ENCODE measurements around the gene F8A3. TPM values are rescaled to one million over a fixed set of nuclear protein-coding genes. Genes with fewer than 3 reads are reported as not detected.

Gene F8A3
- total and polyA plus RNA-seq, 9 of the 15 experiments (the other 6 are each of a cell fraction or from before 2014, with no cell fraction given), result not detected

DNA sequence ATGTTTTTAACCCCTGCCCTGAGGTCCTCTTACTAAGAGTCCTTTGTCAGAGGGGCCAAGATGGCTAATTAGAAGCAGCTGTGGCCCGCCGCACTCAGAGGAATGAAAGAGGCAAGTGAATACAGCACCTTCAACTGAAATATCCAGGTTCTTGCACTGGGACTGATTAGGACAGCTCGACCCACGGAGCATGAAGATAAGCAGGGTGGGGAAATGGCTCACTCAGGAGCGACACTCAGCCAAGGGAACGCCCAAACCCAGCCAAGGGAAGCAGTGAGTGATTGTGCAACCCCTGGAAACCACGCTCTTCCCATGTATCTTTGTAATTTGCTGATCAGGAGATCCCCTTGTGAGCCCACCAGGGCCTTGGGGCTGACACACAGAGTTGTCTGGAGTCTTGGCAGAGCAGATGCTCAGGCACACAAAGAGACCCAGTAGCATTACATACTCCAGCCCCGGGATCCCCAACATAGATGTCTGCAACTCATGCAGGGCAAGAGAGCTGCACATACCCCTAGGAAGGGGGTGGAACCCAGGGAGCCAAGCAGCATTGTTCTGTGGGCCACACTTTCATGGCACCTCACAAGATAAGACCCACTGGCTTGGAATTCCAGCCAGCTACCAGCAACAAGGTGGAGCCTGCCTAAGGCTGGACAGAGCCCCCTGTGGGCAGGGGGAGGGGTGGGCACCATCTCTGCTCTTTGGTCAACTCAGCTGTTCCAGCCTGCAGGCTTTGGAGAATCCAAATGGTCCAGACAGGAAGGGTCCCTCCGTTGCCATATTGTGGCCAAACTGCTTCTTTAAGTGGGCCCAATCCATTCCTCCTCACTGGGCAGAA is 23.3 kb downstream of the F8A3 start (continued):
- TF ChIP-seq, protein P1, sequence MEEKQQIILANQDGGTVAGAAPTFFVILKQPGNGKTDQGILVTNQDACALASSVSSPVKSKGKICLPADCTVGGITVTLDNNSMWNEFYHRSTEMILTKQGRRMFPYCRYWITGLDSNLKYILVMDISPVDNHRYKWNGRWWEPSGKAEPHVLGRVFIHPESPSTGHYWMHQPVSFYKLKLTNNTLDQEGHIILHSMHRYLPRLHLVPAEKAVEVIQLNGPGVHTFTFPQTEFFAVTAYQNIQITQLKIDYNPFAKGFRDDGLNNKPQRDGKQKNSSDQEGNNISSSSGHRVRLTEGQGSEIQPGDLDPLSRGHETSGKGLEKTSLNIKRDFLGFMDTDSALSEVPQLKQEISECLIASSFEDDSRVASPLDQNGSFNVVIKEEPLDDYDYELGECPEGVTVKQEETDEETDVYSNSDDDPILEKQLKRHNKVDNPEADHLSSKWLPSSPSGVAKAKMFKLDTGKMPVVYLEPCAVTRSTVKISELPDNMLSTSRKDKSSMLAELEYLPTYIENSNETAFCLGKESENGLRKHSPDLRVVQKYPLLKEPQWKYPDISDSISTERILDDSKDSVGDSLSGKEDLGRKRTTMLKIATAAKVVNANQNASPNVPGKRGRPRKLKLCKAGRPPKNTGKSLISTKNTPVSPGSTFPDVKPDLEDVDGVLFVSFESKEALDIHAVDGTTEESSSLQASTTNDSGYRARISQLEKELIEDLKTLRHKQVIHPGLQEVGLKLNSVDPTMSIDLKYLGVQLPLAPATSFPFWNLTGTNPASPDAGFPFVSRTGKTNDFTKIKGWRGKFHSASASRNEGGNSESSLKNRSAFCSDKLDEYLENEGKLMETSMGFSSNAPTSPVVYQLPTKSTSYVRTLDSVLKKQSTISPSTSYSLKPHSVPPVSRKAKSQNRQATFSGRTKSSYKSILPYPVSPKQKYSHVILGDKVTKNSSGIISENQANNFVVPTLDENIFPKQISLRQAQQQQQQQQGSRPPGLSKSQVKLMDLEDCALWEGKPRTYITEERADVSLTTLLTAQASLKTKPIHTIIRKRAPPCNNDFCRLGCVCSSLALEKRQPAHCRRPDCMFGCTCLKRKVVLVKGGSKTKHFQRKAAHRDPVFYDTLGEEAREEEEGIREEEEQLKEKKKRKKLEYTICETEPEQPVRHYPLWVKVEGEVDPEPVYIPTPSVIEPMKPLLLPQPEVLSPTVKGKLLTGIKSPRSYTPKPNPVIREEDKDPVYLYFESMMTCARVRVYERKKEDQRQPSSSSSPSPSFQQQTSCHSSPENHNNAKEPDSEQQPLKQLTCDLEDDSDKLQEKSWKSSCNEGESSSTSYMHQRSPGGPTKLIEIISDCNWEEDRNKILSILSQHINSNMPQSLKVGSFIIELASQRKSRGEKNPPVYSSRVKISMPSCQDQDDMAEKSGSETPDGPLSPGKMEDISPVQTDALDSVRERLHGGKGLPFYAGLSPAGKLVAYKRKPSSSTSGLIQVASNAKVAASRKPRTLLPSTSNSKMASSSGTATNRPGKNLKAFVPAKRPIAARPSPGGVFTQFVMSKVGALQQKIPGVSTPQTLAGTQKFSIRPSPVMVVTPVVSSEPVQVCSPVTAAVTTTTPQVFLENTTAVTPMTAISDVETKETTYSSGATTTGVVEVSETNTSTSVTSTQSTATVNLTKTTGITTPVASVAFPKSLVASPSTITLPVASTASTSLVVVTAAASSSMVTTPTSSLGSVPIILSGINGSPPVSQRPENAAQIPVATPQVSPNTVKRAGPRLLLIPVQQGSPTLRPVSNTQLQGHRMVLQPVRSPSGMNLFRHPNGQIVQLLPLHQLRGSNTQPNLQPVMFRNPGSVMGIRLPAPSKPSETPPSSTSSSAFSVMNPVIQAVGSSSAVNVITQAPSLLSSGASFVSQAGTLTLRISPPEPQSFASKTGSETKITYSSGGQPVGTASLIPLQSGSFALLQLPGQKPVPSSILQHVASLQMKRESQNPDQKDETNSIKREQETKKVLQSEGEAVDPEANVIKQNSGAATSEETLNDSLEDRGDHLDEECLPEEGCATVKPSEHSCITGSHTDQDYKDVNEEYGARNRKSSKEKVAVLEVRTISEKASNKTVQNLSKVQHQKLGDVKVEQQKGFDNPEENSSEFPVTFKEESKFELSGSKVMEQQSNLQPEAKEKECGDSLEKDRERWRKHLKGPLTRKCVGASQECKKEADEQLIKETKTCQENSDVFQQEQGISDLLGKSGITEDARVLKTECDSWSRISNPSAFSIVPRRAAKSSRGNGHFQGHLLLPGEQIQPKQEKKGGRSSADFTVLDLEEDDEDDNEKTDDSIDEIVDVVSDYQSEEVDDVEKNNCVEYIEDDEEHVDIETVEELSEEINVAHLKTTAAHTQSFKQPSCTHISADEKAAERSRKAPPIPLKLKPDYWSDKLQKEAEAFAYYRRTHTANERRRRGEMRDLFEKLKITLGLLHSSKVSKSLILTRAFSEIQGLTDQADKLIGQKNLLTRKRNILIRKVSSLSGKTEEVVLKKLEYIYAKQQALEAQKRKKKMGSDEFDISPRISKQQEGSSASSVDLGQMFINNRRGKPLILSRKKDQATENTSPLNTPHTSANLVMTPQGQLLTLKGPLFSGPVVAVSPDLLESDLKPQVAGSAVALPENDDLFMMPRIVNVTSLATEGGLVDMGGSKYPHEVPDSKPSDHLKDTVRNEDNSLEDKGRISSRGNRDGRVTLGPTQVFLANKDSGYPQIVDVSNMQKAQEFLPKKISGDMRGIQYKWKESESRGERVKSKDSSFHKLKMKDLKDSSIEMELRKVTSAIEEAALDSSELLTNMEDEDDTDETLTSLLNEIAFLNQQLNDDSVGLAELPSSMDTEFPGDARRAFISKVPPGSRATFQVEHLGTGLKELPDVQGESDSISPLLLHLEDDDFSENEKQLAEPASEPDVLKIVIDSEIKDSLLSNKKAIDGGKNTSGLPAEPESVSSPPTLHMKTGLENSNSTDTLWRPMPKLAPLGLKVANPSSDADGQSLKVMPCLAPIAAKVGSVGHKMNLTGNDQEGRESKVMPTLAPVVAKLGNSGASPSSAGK (IDR thresholded peaks at IDR 0.05), result no peak
- TF ChIP-seq ZFP1 (CRISPR knock-in tag; IDR thresholded peaks at IDR 0.05) (no peak), SMARCB1 (IDR thresholded peaks at IDR 0.05; ENCODE audit: insufficient read length, low read depth) (no peak), ZNF146 (CRISPR knock-in tag; IDR thresholded peaks at IDR 0.05; ENCODE audit: unreplicated experiment) (no peak), SIN3B (IDR thresholded peaks at IDR 0.05; ENCODE audit: low read depth) (no peak), FOSL1 (tag; conservative IDR thresholded peaks at IDR 0.05) (peak; percentile 37), CREB3 (tag; conservative IDR thresholded peaks at IDR 0.05; ENCODE audit: low read depth) (no peak), RBM34 (IDR thresholded peaks at IDR 0.05; ENCODE audit: borderline replicate concordance, insufficient read depth, low read length) (no peak), CTCF (IDR thresholded peaks at IDR 0.05 in 2 of 3, conservative IDR thresholded peaks at IDR 0.05 in 1 of 3; ENCODE audit: insufficient read depth in 2 of 3, low read depth in 1 of 3, low read length in 3 of 3) (peak in 1 of 3 experiments; percentile 33; a peak in 1 of 6 replicates), BRCA1 (IDR thresholded peaks at IDR 0.05) (no peak), BRCA1 (CRISPR knock-in tag; IDR thresholded peaks at IDR 0.05) (no peak)
- TF ChIP-seq, protein P2, sequence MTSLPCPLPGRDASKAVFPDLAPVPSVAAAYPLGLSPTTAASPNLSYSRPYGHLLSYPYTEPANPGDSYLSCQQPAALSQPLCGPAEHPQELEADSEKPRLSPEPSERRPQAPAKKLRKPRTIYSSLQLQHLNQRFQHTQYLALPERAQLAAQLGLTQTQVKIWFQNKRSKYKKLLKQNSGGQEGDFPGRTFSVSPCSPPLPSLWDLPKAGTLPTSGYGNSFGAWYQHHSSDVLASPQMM (CRISPR knock-in tag; IDR thresholded peaks at IDR 0.05), result no peak
